Measurements from ENCODE around the gene DCAF8.

DCAF8 gene

DNA sequence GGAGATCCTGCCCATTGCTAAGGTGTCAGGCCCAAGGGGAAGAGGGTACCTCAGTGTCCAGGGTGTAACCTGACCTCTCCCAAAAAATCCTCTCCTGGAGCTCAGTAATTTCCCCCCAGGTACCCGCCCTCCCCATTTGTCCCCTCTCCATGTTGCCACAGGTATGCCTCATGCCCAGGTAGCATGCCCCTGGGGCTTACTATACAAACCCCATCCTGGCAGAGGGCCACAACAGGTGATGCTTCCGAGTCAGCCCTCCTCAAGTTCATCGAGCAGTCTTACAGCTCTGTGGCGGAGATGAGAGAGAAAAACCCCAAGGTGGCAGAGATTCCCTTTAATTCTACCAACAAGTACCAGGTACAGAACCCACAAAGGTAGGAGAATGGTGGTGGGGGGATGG, 95.3 kb downstream of the DCAF8 start:
- DNase-seq, result no peak

DNA sequence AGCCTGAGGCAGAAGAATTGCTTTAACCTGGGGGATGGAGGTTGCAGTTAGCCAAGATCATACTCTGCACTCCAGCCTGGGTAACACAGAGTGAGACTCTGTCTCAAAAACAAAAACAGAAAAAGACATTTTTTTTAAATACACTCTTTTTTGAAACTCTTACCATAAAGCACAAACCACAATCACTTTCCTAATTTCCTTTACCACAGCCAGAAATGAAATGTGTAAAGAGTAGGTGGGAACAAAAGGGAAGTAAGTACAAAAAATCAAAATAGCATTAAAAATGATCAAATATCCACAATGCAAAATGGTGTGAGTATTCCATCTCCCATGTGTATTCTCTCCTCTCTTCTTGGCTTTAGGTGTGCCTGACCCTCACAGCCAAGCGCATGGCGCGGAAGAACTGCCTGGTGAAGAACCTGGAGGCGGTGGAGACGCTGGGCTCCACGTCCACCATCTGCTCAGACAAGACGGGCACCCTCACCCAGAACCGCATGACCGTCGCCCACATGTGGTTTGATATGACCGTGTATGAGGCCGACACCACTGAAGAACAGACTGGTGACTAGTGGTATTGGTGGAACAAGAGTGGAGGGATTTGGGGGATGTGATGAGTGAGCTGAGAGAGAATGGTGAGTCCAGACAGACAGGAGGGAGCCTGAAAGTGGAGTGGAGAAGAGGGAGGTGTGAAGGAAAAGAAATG, 96.0 kb downstream of the DCAF8 start:
- no peak for DNase-seq
